Measurements from ENCODE around the gene ZNF335. TPM values are rescaled to one million over a fixed set of nuclear protein-coding genes. Genes with fewer than 3 reads are reported as not detected.

Gene ZNF335
- total RNA-seq, 1 experiment from 2014 or later: 26.9 TPM

- CTCF ChIA-PET: interaction anchor here (0.7 to 1.4 kb wide), 3 partner anchors 34 to 43 kb away, joined by 3 to 5 read pairs (median 4); partner anchors contain the start of gene CTSA
- BruUV-seq (replicated peaks): no TSS peak
- peaks cover 7% of the 10 kb centered on the region for H3K27me3 Mint-ChIP-seq (ENCODE audit: insufficient read depth, unreplicated experiment)
- no peak overlapping the region for H3K4me3 Mint-ChIP-seq (ENCODE audit: unreplicated experiment)
- H3K9me3 Mint-ChIP-seq (ENCODE audit: unreplicated experiment): no peaks in the 10 kb centered on the region
- H3K36me3 Mint-ChIP-seq (ENCODE audit: insufficient read depth, unreplicated experiment): no peaks in the 10 kb centered on the region
- intact Hi-C loops (cut with micrococcal nuclease): no loop called here
- peaks cover 5% of the 10 kb centered on the region for H3K4me1 Mint-ChIP-seq (ENCODE audit: insufficient read depth, unreplicated experiment)
- TF ChIP-seq CTCF (IDR thresholded peaks at IDR 0.05; ENCODE audit: unreplicated experiment): no peak
- DNase-seq (ENCODE audit: unreplicated experiment): no peak
- no peak overlapping the region for H3K27ac Mint-ChIP-seq (ENCODE audit: low read depth, unreplicated experiment)
- POLR2A ChIA-PET: interaction anchor here (0.7 to 1.0 kb wide), 5 partner anchors 9 to 1328 kb away, joined by 3 to 4 read pairs (median 3); no protein-coding TSS in a partner anchor
Measured at GRCh38 chr20:45926731-45927070, 45.3 kb downstream of the ZNF335 start.

- CTCF ChIA-PET: interaction anchor here (0.7 to 1.4 kb wide), 4 partner anchors 33 to 127 kb away, joined by 3 to 7 read pairs (median 5); no protein-coding TSS in a partner anchor
- Mint-ChIP-seq H3K27ac (ENCODE audit: low read depth, unreplicated experiment) (no peak overlapping the region), H3K4me3 (ENCODE audit: unreplicated experiment) (no peak overlapping the region), H3K4me1 (ENCODE audit: insufficient read depth, unreplicated experiment) (peaks cover 5% of the 10 kb centered on the region), H3K27me3 (ENCODE audit: insufficient read depth, unreplicated experiment) (peaks cover 14% of the 10 kb centered on the region), H3K9me3 (ENCODE audit: unreplicated experiment) (no peaks in the 10 kb centered on the region), H3K36me3 (ENCODE audit: insufficient read depth, unreplicated experiment) (no peaks in the 10 kb centered on the region)
- no peak for TF ChIP-seq CTCF (IDR thresholded peaks at IDR 0.05; ENCODE audit: unreplicated experiment)
- BruUV-seq (replicated peaks): no TSS peak
- intact Hi-C loops (cut with micrococcal nuclease): no loop called here
- no peak for DNase-seq (ENCODE audit: unreplicated experiment)
- POLR2A ChIA-PET: interaction anchor here (0.8 to 3.5 kb wide), 6 partner anchors 9 to 69 kb away, joined by 3 to 49 read pairs (median 4); partner anchors contain the start of gene PCIF1
Measured at GRCh38 chr20:45925821-45926506, 46.0 kb downstream of the ZNF335 start.

- H3K9me3 Mint-ChIP-seq (ENCODE audit: unreplicated experiment): no peaks in the 10 kb centered on the region
- no peak overlapping the region for H3K4me3 Mint-ChIP-seq (ENCODE audit: unreplicated experiment)
- ChIA-PET POLR2A (interaction anchor here (0.7 to 3.5 kb wide), 8 partner anchors 10 to 1581 kb away, joined by 3 to 49 read pairs (median 4); partner anchors contain the start of gene PCIF1), CTCF (interaction anchor here (0.6 to 1.4 kb wide), 6 partner anchors 9 to 154 kb away, joined by 3 to 7 read pairs (median 4); no protein-coding TSS in a partner anchor)
- H3K4me1 Mint-ChIP-seq (ENCODE audit: insufficient read depth, unreplicated experiment): peaks cover 11% of the 10 kb centered on the region
- intact Hi-C loops (cut with micrococcal nuclease): no loop called here
- H3K36me3 Mint-ChIP-seq (ENCODE audit: insufficient read depth, unreplicated experiment): no peaks in the 10 kb centered on the region
- no TSS peak for BruUV-seq (replicated peaks)
- no peak for DNase-seq (ENCODE audit: unreplicated experiment)
- TF ChIP-seq CTCF (IDR thresholded peaks at IDR 0.05; ENCODE audit: unreplicated experiment): no peak
- H3K27me3 Mint-ChIP-seq (ENCODE audit: insufficient read depth, unreplicated experiment): peaks cover 20% of the 10 kb centered on the region
- H3K27ac Mint-ChIP-seq (ENCODE audit: low read depth, unreplicated experiment): peak overlapping the region; percentile 63
Measured at GRCh38 chr20:45924391-45925261, 47.4 kb downstream of the ZNF335 start.
